Activated CD4-positive, alpha-beta memory T cell treated with anti-CD3 and anti-CD28 coated beads, Interleukin-2, amount 10 ng/mL, durations not matched to agents 7 days and 5 days (primary cell): ENCODE results near the gene LCE1D. TPM values are rescaled to one million over a fixed set of nuclear protein-coding genes. Genes with fewer than 3 reads are reported as not detected.

Source experiments
- CTCF ChIA-PET: fragments of 350-600 bp; sonication (Branson Sonifier 250); formaldehyde crosslinking; loops from one replicate; lab custom pipeline; 2021; ENCODE audit warnings: antibody characterized with exemption, inconsistent platforms; lab: Charles Lee
- POLR2A ChIA-PET: fragments of 350-600 bp; sonication (Branson Sonifier 250); formaldehyde crosslinking; loops from one replicate; lab custom pipeline; 2021; ENCODE audit warnings: antibody characterized with exemption; lab: Charles Lee
- DNase-seq: peaks from one replicate; pipeline ENCODE4 v3.0.0-alpha.2; 2020
- H3K27ac Mint-ChIP-seq: one replicate; pipeline ENCODE4 v1.8.0; 2021; ENCODE audit warnings: mild to moderate bottlenecking, mixed read lengths
- H3K27me3 Mint-ChIP-seq: one replicate; pipeline ENCODE4 v1.8.0; 2021; ENCODE audit warnings: mixed read lengths
- H3K36me3 Mint-ChIP-seq: one replicate; pipeline ENCODE4 v1.8.0; 2021; ENCODE audit warnings: low read depth, mixed read lengths
- H3K4me1 Mint-ChIP-seq: one replicate; pipeline ENCODE4 v1.8.0; 2021; ENCODE audit warnings: mixed read lengths
- H3K4me3 Mint-ChIP-seq: one replicate; pipeline ENCODE4 v1.8.0; 2021; ENCODE audit warnings: mild to moderate bottlenecking, mixed read lengths
- H3K9me3 Mint-ChIP-seq: one replicate; pipeline ENCODE4 v1.8.0; 2021; ENCODE audit warnings: mixed read lengths
- total RNA-seq, 2 experiments: library from RNA; stranded (reverse); gene quantifications; one replicate each; pipeline ENCODE4 v1.2.3, GENCODE V29; 2021

The LCE1D gene
- total RNA-seq, 2 experiments from 2014 or later: not detected

DNA sequence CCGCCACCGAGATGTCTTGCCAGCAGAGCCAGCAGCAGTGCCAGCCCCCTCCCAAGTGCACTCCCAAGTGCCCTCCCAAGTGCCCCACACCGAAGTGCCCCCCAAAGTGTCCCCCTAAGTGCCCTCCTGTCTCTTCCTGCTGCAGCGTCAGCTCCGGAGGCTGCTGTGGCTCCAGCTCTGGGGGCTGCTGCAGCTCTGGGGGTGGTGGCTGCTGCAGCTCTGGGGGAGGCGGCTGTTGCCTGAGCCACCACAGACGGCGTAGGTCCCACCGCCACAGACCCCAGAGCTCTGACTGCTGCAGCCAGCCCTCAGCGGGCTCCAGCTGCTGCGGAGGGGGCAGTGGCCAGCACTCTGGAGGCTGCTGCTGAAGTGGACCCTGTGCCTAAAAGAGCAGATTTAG, 20.2 kb upstream of the LCE1D start:
- H3K27ac Mint-ChIP-seq: no peak overlapping the region
- no peak overlapping the region for H3K4me3 Mint-ChIP-seq
- H3K27me3 Mint-ChIP-seq: peaks cover 7% of the 10 kb centered on the region
- H3K9me3 Mint-ChIP-seq: no peaks in the 10 kb centered on the region
- ChIA-PET POLR2A (no interaction called here), CTCF (no interaction called here)
- no peaks in the 10 kb centered on the region for H3K4me1 Mint-ChIP-seq
- no peak for DNase-seq
- H3K36me3 Mint-ChIP-seq: no peaks in the 10 kb centered on the region

DNA sequence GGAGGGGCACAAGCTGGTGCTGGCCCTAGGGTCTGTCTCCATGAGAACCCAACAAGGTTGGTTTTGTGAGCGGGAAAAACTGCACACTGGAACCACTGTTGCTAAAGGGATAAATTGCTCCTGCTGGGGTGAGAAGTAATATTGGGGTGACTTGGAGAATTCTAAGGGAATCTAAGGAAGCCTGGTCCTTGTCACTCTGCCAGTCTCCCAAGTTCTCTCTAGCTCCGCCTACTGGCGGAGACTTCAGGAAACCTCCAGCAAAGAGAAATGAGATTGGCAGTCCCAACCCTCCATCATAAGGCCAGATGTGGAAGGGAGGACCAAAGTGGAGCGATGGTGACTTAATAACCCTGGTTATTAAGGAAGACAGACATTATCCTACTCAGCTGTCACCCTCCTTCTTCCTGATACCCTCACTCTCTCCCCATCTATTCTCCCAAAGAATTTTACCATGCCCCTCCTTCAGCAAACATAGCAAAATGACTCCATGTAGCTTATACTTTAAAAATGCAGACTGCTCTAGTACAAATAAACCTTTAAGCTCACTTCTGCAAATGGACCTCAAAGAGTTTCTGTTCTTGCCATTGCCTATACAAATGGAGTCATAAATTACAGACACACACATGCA, 18.9 kb upstream of the LCE1D start:
- peaks cover 5% of the 10 kb centered on the region for H3K27me3 Mint-ChIP-seq
- CTCF ChIA-PET: interaction anchor here (1.0 to 1.7 kb wide), 2 partner anchors 10 to 30 kb away, joined by 3 to 5 read pairs; no protein-coding TSS in a partner anchor
- no peaks in the 10 kb centered on the region for H3K36me3 Mint-ChIP-seq
- no peak overlapping the region for H3K4me3 Mint-ChIP-seq
- H3K27ac Mint-ChIP-seq: no peak overlapping the region
- DNase-seq: no peak
- H3K9me3 Mint-ChIP-seq: no peaks in the 10 kb centered on the region
- POLR2A ChIA-PET: no interaction called here
- H3K4me1 Mint-ChIP-seq: no peaks in the 10 kb centered on the region

DNA sequence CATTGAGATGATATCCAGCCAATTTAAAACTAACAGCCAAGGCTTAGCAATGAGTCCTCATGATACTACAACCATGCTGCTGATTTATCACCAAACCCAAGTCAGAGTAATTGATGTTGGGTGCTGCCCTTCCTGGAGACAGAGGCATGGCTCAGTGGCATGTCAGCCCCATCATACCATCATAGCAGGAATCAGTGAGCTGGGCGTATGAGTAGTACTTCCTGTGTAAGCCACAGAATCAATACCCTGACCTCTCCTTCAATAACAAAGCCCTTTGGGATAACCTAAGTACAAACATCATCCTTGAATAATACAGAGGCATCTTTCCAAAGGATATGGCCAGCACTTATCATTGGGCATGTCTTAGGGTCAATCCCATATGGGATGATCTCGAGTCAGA, 13.4 kb upstream of the LCE1D start:
- peaks cover 4% of the 10 kb centered on the region for H3K4me1 Mint-ChIP-seq
- ChIA-PET CTCF (no interaction called here), POLR2A (no interaction called here)
- H3K4me3 Mint-ChIP-seq: no peak overlapping the region
- H3K36me3 Mint-ChIP-seq: no peaks in the 10 kb centered on the region
- DNase-seq: no peak
- H3K27ac Mint-ChIP-seq: no peak overlapping the region
- H3K27me3 Mint-ChIP-seq: peaks cover 18% of the 10 kb centered on the region
- no peaks in the 10 kb centered on the region for H3K9me3 Mint-ChIP-seq

DNA sequence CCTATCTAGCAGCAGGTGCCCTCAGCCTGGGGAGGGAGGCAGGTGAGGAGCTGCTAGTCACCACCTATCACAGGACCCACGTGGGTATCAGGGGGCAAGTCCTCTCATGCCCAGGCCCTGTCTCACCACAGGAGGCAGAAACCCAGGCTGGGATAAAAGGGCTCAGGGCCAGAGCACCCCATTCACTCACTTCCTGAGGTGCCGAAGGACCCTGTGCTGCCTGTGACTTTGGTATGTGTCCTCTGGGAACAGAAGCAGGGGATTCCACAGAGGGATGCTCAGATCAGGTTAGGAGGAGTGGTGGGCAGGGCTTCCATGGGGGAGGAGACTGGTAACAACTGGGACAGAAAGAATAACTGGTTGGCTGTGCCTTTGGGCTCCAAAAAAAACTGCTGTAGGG, 10.4 kb upstream of the LCE1D start, which contains the start of gene LCE1E:
LCE1E (plus strand) TSS at position 181 of the 400 bp plus-strand sequence. CDS start 1,043 bp downstream, outside the sequence.
- no peak within 1 kb of the TSS for H3K4me3 Mint-ChIP-seq
- CTCF ChIA-PET: no interaction called here
- no peak for DNase-seq
- peaks cover 4% of the 10 kb centered on the region for H3K4me1 Mint-ChIP-seq
- no peak within 1 kb of the TSS for H3K27ac Mint-ChIP-seq
- peaks cover 23% of the 10 kb centered on the region for H3K27me3 Mint-ChIP-seq
- POLR2A ChIA-PET: no interaction called here
- no peaks in the 10 kb centered on the region for H3K9me3 Mint-ChIP-seq
- H3K36me3 Mint-ChIP-seq: no peaks in the 10 kb centered on the region

DNA sequence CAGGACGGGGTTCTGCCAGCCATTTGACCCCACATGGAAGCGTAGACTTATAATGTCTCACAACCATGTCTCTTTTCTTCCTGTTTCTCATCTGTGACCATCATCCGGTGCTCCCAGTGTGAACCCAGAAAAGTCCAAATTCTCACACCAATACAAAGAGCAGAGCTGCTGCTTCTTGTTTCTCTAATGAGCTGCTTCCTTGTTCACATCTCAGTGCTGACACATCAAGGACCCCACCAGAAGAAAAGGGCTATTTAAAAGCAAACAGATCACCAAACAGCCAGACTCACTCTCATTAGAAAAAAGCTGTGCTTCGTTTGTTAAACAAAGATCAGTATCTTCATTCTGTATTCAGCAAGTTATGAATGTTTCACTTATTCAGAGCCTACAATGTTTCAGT, 835 bp upstream of the LCE1D start:
- H3K4me1 Mint-ChIP-seq: no peaks in the 10 kb centered on the region
- no peaks in the 10 kb centered on the region for H3K36me3 Mint-ChIP-seq
- H3K9me3 Mint-ChIP-seq: no peaks in the 10 kb centered on the region
- H3K4me3 Mint-ChIP-seq: no peak overlapping the region
- no peak for DNase-seq
- no peak overlapping the region for H3K27ac Mint-ChIP-seq
- POLR2A ChIA-PET: no interaction called here
- CTCF ChIA-PET: no interaction called here
- H3K27me3 Mint-ChIP-seq: peaks cover 2% of the 10 kb centered on the region

- no peaks in the 10 kb centered on the region for H3K36me3 Mint-ChIP-seq
- no peak for DNase-seq
- no peaks in the 10 kb centered on the region for H3K9me3 Mint-ChIP-seq
- peaks cover 8% of the 10 kb centered on the region for H3K27me3 Mint-ChIP-seq
- no peak overlapping the region for H3K27ac Mint-ChIP-seq
- no peak overlapping the region for H3K4me3 Mint-ChIP-seq
- ChIA-PET CTCF (no interaction called here), POLR2A (no interaction called here)
- H3K4me1 Mint-ChIP-seq: no peaks in the 10 kb centered on the region
Observed at GRCh38 chr1:152801333-152801732, 4.8 kb downstream of the LCE1D start.

DNA sequence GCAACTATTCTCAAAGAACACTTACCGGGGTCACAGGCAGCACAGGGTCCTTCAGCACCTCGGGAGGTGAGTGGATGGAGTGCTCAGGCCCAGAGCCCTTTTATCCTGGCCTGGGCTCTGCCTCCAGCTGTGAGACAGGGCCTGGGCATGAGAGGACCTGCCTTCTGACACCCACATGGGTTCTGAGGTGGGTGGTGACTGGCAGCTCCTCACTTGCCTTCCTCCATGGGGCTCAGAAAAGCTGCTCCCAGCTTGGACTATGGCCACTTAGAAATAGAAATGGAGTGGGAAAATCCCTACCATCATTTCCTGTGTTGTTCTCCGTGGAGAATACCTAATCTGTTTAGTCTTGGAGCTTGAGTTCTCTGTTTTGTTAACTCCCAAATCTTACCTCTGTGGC, 10.1 kb downstream of the LCE1D start, which contains the start of gene LCE1C:
LCE1C (minus strand) TSS at position 76 of the 400 bp plus-strand sequence. CDS start 1,173 bp downstream, outside the sequence.
- ChIA-PET CTCF (interaction anchor here (0.6 kb wide), 1 partner anchor 14 kb away, joined by 3 read pairs; no protein-coding TSS in a partner anchor), POLR2A (no interaction called here)
- no peaks in the 10 kb centered on the region for H3K4me1 Mint-ChIP-seq
- no peaks in the 10 kb centered on the region for H3K36me3 Mint-ChIP-seq
- H3K27ac Mint-ChIP-seq: no peak within 1 kb of the TSS
- H3K27me3 Mint-ChIP-seq: peaks cover 4% of the 10 kb centered on the region
- no peak for DNase-seq
- H3K9me3 Mint-ChIP-seq: no peaks in the 10 kb centered on the region
- no peak within 1 kb of the TSS for H3K4me3 Mint-ChIP-seq

- Mint-ChIP-seq H3K27ac (no peak overlapping the region), H3K9me3 (no peaks in the 10 kb centered on the region), H3K27me3 (peaks cover 5% of the 10 kb centered on the region), H3K4me1 (no peaks in the 10 kb centered on the region), H3K4me3 (no peak overlapping the region), H3K36me3 (no peaks in the 10 kb centered on the region)
- ChIA-PET CTCF (no interaction called here), POLR2A (no interaction called here)
- DNase-seq: no peak
Observed at GRCh38 chr1:152811050-152811449, 14.5 kb downstream of the LCE1D start.

GRCh38 chr1:152811671-152812070, 15.2 kb downstream of the LCE1D start, which contains the start of gene LCE1B:
Gene LCE1B, plus strand, starts transcription at chr1:152811971. Its CDS starts 476 bp downstream, at chr1:152812447.
- H3K36me3 Mint-ChIP-seq: no peaks in the 10 kb centered on the region
- DNase-seq: no peak
- H3K4me1 Mint-ChIP-seq: no peaks in the 10 kb centered on the region
- ChIA-PET POLR2A (no interaction called here), CTCF (no interaction called here)
- H3K4me3 Mint-ChIP-seq: no peak within 1 kb of the TSS
- no peak within 1 kb of the TSS for H3K27ac Mint-ChIP-seq
- no peaks in the 10 kb centered on the region for H3K9me3 Mint-ChIP-seq
- H3K27me3 Mint-ChIP-seq: peaks cover 5% of the 10 kb centered on the region

DNA sequence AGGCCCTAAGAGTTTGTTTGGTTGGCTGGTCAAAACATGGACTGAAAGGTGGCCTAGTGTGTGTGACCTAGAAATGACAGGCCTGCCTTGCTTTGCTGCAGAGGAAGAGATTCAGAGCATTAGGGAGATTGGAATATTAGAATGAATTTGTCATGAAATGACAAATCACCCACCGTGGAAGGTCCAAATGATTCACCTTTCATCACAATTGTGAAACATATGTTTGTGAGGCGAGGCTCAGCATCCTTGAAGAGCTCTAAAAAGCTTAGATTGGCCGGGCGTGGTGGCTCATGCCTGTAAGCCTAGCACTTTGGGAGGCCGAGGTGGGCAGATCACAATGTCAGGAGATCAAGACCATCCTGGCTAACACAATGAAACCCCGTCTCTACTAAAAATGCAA, 20.8 kb downstream of the LCE1D start:
- no peak overlapping the region for H3K27ac Mint-ChIP-seq
- DNase-seq: no peak
- ChIA-PET CTCF (no interaction called here), POLR2A (no interaction called here)
- no peak overlapping the region for H3K4me3 Mint-ChIP-seq
- H3K27me3 Mint-ChIP-seq: peaks cover 4% of the 10 kb centered on the region
- H3K36me3 Mint-ChIP-seq: no peaks in the 10 kb centered on the region
- H3K9me3 Mint-ChIP-seq: no peaks in the 10 kb centered on the region
- no peaks in the 10 kb centered on the region for H3K4me1 Mint-ChIP-seq

- Mint-ChIP-seq H3K4me3 (no peak overlapping the region), H3K27ac (no peak overlapping the region), H3K36me3 (no peaks in the 10 kb centered on the region), H3K9me3 (no peaks in the 10 kb centered on the region), H3K27me3 (peaks cover 18% of the 10 kb centered on the region), H3K4me1 (no peaks in the 10 kb centered on the region)
- POLR2A ChIA-PET: no interaction called here
- no peak for DNase-seq
- CTCF ChIA-PET: no interaction called here
Observed at GRCh38 chr1:152823294-152823693, 26.8 kb downstream of the LCE1D start.

DNA sequence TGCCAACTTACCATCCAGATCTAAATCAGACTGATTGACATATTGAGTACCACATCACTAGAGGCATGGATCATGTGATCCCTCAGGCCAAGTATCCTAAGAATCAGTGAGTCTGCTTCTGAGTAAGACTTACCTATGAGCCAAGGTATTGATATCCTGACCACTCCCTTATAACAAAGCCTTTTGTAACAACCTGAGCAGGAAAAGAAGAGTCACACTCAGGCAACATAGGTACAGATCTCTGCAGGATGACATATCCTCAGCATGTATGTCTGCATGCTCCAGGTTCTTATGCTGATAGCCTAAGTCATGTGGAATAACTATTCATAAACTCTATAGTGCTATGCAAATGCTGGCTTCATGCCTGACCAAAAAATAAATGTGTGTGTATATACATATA, 28.4 kb downstream of the LCE1D start:
- no peak for DNase-seq
- CTCF ChIA-PET: no interaction called here

DNA sequence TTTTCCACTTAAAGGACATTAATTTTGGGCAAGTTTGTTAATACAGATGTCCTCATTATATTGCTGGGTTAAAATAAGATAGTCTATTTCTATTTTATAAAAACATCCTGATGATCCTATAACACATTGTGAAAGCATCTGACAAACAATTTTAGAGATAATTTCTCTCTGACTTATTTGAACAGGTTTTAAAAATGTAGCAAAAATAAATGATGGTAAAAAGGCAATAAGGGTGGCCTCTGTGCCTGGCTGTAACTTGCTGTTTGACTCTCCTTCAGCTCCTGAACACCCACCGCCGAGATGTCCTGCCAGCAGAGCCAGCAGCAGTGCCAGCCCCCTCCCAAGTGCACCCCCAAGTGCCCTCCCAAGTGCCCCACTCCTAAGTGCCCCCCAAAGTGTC, 30.7 kb downstream of the LCE1D start, which contains the start of gene LCE1A:
LCE1A (plus strand) TSS at position 301 of the 400 bp plus-strand sequence; CDS start at position 301, 0 bp downstream.
- ChIA-PET CTCF (no interaction called here), POLR2A (no interaction called here)
- no peak within 1 kb of the TSS for H3K27ac Mint-ChIP-seq
- peaks cover 20% of the 10 kb centered on the region for H3K27me3 Mint-ChIP-seq
- H3K36me3 Mint-ChIP-seq: no peaks in the 10 kb centered on the region
- no peaks in the 10 kb centered on the region for H3K4me1 Mint-ChIP-seq
- H3K4me3 Mint-ChIP-seq: no peak within 1 kb of the TSS
- DNase-seq: no peak
- no peaks in the 10 kb centered on the region for H3K9me3 Mint-ChIP-seq

More for the DNA sequence above, 28.4 kb downstream of the LCE1D start:
- Mint-ChIP-seq H3K4me3 (no peak overlapping the region), H3K27ac (no peak overlapping the region), H3K9me3 (no peaks in the 10 kb centered on the region), H3K36me3 (no peaks in the 10 kb centered on the region), H3K4me1 (no peaks in the 10 kb centered on the region), H3K27me3 (peaks cover 17% of the 10 kb centered on the region)
- POLR2A ChIA-PET: no interaction called here

- H3K27me3 Mint-ChIP-seq: no peaks in the 10 kb centered on the region
Observed at GRCh38 chr1:152836870-152837269, 40.3 kb downstream of the LCE1D start.

More at GRCh38 chr1:152836870-152837269, 40.3 kb downstream of the LCE1D start:
- no peaks in the 10 kb centered on the region for H3K4me1 Mint-ChIP-seq
- ChIA-PET POLR2A (no interaction called here), CTCF (no interaction called here)
- no peak for DNase-seq
- no peaks in the 10 kb centered on the region for H3K9me3 Mint-ChIP-seq
- no peak overlapping the region for H3K27ac Mint-ChIP-seq
- no peaks in the 10 kb centered on the region for H3K36me3 Mint-ChIP-seq
- no peak overlapping the region for H3K4me3 Mint-ChIP-seq
